GM12878 (cell line): ENCODE measurements around the gene C1orf21. TPM values are rescaled to one million over a fixed set of nuclear protein-coding genes. Genes with fewer than 3 reads are reported as not detected.

Source experiments
- ATAC-seq: fragments of 200-7000 bp; cut with Tn5 transposase; 3 replicates; pipeline ENCODE4 v1.9.1; 2020; ENCODE audit warnings: mild to moderate bottlenecking, moderate library complexity
- BruUV-seq: library from RNA; stranded (reverse); fragments of 400-500 nt; replicated peaks from 2 replicates; lab custom pipeline; 2021; lab: Mats Ljungman, UMichigan
- CTCF ChIA-PET: fragments of 300-600 bp; sonication (Branson Sonifier 250); formaldehyde crosslinking; extraction: SDS; loops from one replicate; lab custom pipeline; 2021; ENCODE audit warnings: inconsistent platforms; lab: Yijun Ruan, JAX
- POLR2A ChIA-PET: fragments of 350-600 bp; formaldehyde crosslinking; extraction: SDS; loops from one replicate; lab custom pipeline; 2021; ENCODE audit warnings: inconsistent platforms; lab: Charles Lee
- RAD21 ChIA-PET: fragments of 300-600 bp; sonication (Branson Sonifier 250); formaldehyde crosslinking; loops from one replicate; lab custom pipeline; 2023; ENCODE audit warnings: antibody characterized with exemption; ENCODE audit not compliant: unreplicated experiment; lab: Charles Lee
- SMC1A ChIA-PET: fragments of 300-600 bp; sonication (Branson Sonifier 250); formaldehyde crosslinking; loops from one replicate; lab custom pipeline; 2023; ENCODE audit not compliant: unreplicated experiment, uncharacterized antibody; lab: Charles Lee
- DNase-seq: peaks from one replicate; pipeline ENCODE4 v3.0.0-alpha.2; 2011; ENCODE audit warnings: low read depth, low spot score
- FAIRE-seq: peaks from 3 replicates; lab custom pipeline; 2011; peaks lifted over from hg19 to GRCh38; lab: Jason Lieb, UNC
- H2AFZ ChIP-seq: 2 replicates; pipeline ENCODE4 v1.6.0; 2011; ENCODE audit warnings: low read depth, low read length, control low read depth; ENCODE audit not compliant: control insufficient read depth
- H3K27ac ChIP-seq: 2 replicates; pipeline ENCODE4 v1.5.1; 2011; ENCODE audit warnings: control low read depth; ENCODE audit not compliant: control insufficient read depth, insufficient read depth
- H3K27me3 ChIP-seq, 2 experiments: replicated peaks in 1 of 2; 2 replicates each; pipeline versions ENCODE4 v1.6.0 to v1.6.1; 2011; ENCODE audit warnings: low read length in 1 of 2; ENCODE audit not compliant: control insufficient read depth in 2 of 2, insufficient read depth in 2 of 2
- H3K36me3 ChIP-seq, 2 experiments: 2 replicates each; pipeline ENCODE4 v1.5.1; 2011; ENCODE audit warnings: low read length in 1 of 2; ENCODE audit not compliant: control insufficient read depth in 2 of 2, insufficient read depth in 2 of 2
- H3K4me1 ChIP-seq: 2 replicates; pipeline ENCODE4 v1.6.1; 2011; ENCODE audit warnings: mild to moderate bottlenecking, low read length, moderate library complexity, mixed read lengths; ENCODE audit not compliant: control insufficient read depth, insufficient read depth
- H3K4me2 ChIP-seq: 2 replicates; pipeline ENCODE4 v1.6.0; 2011; ENCODE audit warnings: control low read depth; ENCODE audit not compliant: control insufficient read depth, insufficient read depth
- H3K4me3 ChIP-seq: fragments of 200-600 bp; sonication (generic); 2 replicates; pipeline ENCODE4 v1.5.1; 2016
- H3K79me2 ChIP-seq: 2 replicates; pipeline ENCODE4 v1.6.0; 2011; ENCODE audit warnings: low read length; ENCODE audit not compliant: control insufficient read depth, insufficient read depth
- H3K9ac ChIP-seq: 2 replicates; pipeline ENCODE4 v1.8.0; 2011; ENCODE audit warnings: low read length, control low read depth, mixed read lengths; ENCODE audit not compliant: control insufficient read depth, insufficient read depth
- H3K9me3 ChIP-seq: replicated peaks from 3 replicates; pipeline ENCODE4 v1.5.1; 2011; ENCODE audit warnings: mild to moderate bottlenecking, low read length; ENCODE audit not compliant: control insufficient read depth, insufficient read depth
- H4K20me1 ChIP-seq: 2 replicates; pipeline ENCODE4 v1.6.0; 2011; ENCODE audit not compliant: control insufficient read depth, insufficient read depth
- BMI1 ChIP-seq: fragments of 450-650 bp; IDR thresholded peaks from 2 replicates; pipeline ENCODE4 v1.6.1; 2016; ENCODE audit warnings: mild to moderate bottlenecking, moderate library complexity, borderline replicate concordance
- CEBPZ ChIP-seq: fragments of 150-350 bp; IDR thresholded peaks from 2 replicates; pipeline ENCODE4 v1.6.1; 2016; ENCODE audit warnings: low read depth, low read length
- EED ChIP-seq: sonication (generic); IDR thresholded peaks from 2 replicates; pipeline ENCODE4 v1.6.1; 2016; ENCODE audit warnings: antibody characterized with exemption, low read depth
- EZH2 ChIP-seq: IDR thresholded peaks from 2 replicates; pipeline ENCODE4 v1.6.1; 2012; ENCODE audit warnings: low read depth, mild to moderate bottlenecking, control low read depth, inconsistent platforms, low read length, borderline replicate concordance; ENCODE audit not compliant: control insufficient read depth
- HDAC2 ChIP-seq: fragments of 200-600 bp; sonication (generic); IDR thresholded peaks from 2 replicates; pipeline ENCODE4 v1.6.1; 2017
- IRF4 ChIP-seq: IDR thresholded peaks from 2 replicates; pipeline ENCODE4 v1.6.1; 2011; ENCODE audit warnings: low read depth, low read length
- NFIC ChIP-seq: IDR thresholded peaks from 2 replicates; pipeline ENCODE4 v1.6.1; 2012; ENCODE audit warnings: low read depth, mild to moderate bottlenecking, inconsistent platforms, low read length, moderate library complexity
- PKNOX1 ChIP-seq: fragments of 450-650 bp; IDR thresholded peaks from 2 replicates; pipeline ENCODE4 v1.6.1; 2016; ENCODE audit warnings: mild to moderate bottlenecking
- SIN3A ChIP-seq: IDR thresholded peaks from 2 replicates; pipeline ENCODE4 v1.6.1; 2012; ENCODE audit warnings: low read depth, low read length, improper control_type of control experiment
- SMAD1 ChIP-seq: fragments of 450-650 bp; IDR thresholded peaks from 2 replicates; pipeline ENCODE4 v1.6.1; 2018; ENCODE audit warnings: mild to moderate bottlenecking, low read depth; ENCODE audit not compliant: partially characterized antibody
- SMAD5 ChIP-seq: IDR thresholded peaks from 2 replicates; pipeline ENCODE4 v1.6.1; 2016; ENCODE audit warnings: antibody characterized with exemption, low read depth
- WGBS: methylation state at CpG from one replicate; pipeline ENCODE4 v1.1.6; 2016; ENCODE audit warnings: low lambda C conversion rate; ENCODE audit not compliant: insufficient replicate concordance, insufficient coverage; ENCODE audit errors: missing lambda C conversion rate; 5-methylcytosine and 5-hydroxymethylcytosine counted together
- in situ Hi-C: fragments of 300-500 bp; cut with MboI; formaldehyde crosslinking; loops from 9 replicates; pipeline ENCODE4 v1.14.3; 2018; ENCODE audit warnings: mixed read lengths
- intact Hi-C: fragments of 100-400 bp; cut with micrococcal nuclease; formaldehyde crosslinking; loops from one replicate; pipeline ENCODE4 v1.14.2; 2022; ENCODE audit not compliant: unreplicated experiment
- polyA plus RNA-seq, 11 experiments: library from polyadenylated mRNA; depleted of rRNA in 4 of 11; unstranded in 6 of 11; stranded (reverse) in 5 of 11; fragments of >200 nt; fragmentation: Nextera tagmentation in 4 of 11; fragmentation: Illumina TruSeq in 1 of 11; extraction: Ambion mirVana in 4 of 11; extraction: Trizol in 1 of 11; gene quantifications; 1 replicate in 1 of 11; 2 replicates in 10 of 11; pipeline versions ENCODE4 v1.2.1 to v1.2.3, GENCODE V29; 2011 to 2016; ENCODE audit warnings: inconsistent platforms in 2 of 11, missing spikeins in 2 of 11, low read depth in 1 of 11
- total RNA-seq, 4 experiments: library from RNA; depleted of rRNA in 3 of 4; stranded (reverse); fragments of >200 nt in 3 of 4; fragmentation: Illumina TruSeq in 1 of 4; extraction: Trizol in 1 of 4; gene quantifications; 2 replicates each; pipeline versions ENCODE4 v1.2.1 to v1.2.3, GENCODE V29; 2013 to 2021

C1orf21 gene
- total and polyA plus RNA-seq, 10 of the 15 experiments (the other 5 are each of a cell fraction or from before 2014, with no cell fraction given), result 0.03 to 1.6 (median 0.17) TPM; not detected in 3

GRCh38 chr1:184404727-184405027 lies 17.8 kb downstream of the C1orf21 start:
- Histone ChIP-seq H3K4me2 (no peak overlapping the region), H3K9ac (no peak overlapping the region), H3K79me2 (no peaks in the 10 kb centered on the region), H3K27me3 (no peaks in the 10 kb centered on the region), H3K36me3 (no peaks in the 10 kb centered on the region), H3K9me3 (no peaks in the 10 kb centered on the region), H4K20me1 (no peaks in the 10 kb centered on the region), H3K27ac (no peak overlapping the region), H3K4me1 (no peaks in the 10 kb centered on the region), H3K4me3 (no peak overlapping the region), H2AFZ (no peak overlapping the region)
- POLR2A ChIA-PET, result no interaction called here
- FAIRE-seq (no peak), DNase-seq (no peak), ATAC-seq (no peak)
- in situ Hi-C loops (no loop called here), intact Hi-C loops (no loop called here)
- WGBS, result 14% methylated on average over 2 of the region's 2 CpGs
- RAD21 ChIA-PET, result no interaction called here
- SMC1A ChIA-PET, result no interaction called here
- TF ChIP-seq SIN3A, result no peak
- no peak for TF ChIP-seq PKNOX1
- TF ChIP-seq EED, result no peak
- TF ChIP-seq BMI1, result no peak
- TF ChIP-seq IRF4, result no peak
- no peak for TF ChIP-seq SMAD5
- TF ChIP-seq SMAD1, result no peak
- no peak for TF ChIP-seq EZH2
- no peak for TF ChIP-seq CEBPZ
- no peak for TF ChIP-seq HDAC2
- no peak for TF ChIP-seq NFIC
- BruUV-seq, result no TSS peak
- CTCF ChIA-PET, result no interaction called here
